ENCODE measurements around the gene UBASH3A. TPM values are rescaled to one million over a fixed set of nuclear protein-coding genes. Genes with fewer than 3 reads are reported as not detected.

The UBASH3A gene
- polyA plus RNA-seq, 1 of the 3 experiments (the other 2 are of a cell fraction): not detected

DNA sequence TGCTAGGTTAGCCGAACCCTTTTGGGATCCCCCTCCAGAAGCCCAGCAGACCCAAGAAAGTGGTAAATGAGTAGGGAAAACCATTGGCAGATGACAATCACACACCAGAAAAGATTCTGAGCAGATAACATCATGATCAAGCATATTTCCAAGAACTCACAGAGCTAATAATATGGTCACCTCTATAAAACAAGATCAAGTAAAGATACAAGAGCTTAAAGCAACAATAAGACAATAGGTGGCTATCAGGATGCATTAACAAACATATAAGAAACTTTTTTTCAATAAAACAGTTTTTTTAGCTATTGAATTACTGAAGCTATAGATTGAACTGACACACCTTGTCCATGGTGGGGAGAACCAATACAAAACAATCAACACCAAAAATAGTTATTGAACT, 29.0 kb downstream of the UBASH3A start:
- H3K36me3 ChIP-seq (replicated peaks in 1 of 2; ENCODE audit: control insufficient read depth in 1 of 2, insufficient read depth in 2 of 2, low read length in 1 of 2): no peaks in the 10 kb centered on the region
- H3K9me2 ChIP-seq: no peaks in the 10 kb centered on the region
- H2AFZ ChIP-seq (ENCODE audit: low read depth): no peak overlapping the region
- H3K4me1 ChIP-seq (ENCODE audit: control insufficient read depth in 1 of 2, insufficient read depth in 2 of 2, low read depth in 1 of 2, low read length in 1 of 2): no peaks in the 10 kb centered on the region; a peak in 1 of 4 replicates
- WGBS (ENCODE audit: low lambda C conversion rate): 0% methylated on average over 1 of the region's 1 CpG
- H3K27me3 ChIP-seq (ENCODE audit: insufficient read depth): no peaks in the 10 kb centered on the region
- no peak overlapping the region for H3K4me3 ChIP-seq (ENCODE audit: low read depth in 2 of 2, low read length in 1 of 2)
- no peak overlapping the region for H3K9ac ChIP-seq
- TF ChIP-seq, protein P1, sequence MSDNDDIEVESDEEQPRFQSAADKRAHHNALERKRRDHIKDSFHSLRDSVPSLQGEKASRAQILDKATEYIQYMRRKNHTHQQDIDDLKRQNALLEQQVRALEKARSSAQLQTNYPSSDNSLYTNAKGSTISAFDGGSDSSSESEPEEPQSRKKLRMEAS (IDR thresholded peaks at IDR 0.05; ENCODE audit: low read depth): no peak
- no peak for TF ChIP-seq SIN3A (IDR thresholded peaks at IDR 0.05; ENCODE audit: borderline replicate concordance, low read depth, low read length)
- no peak for TF ChIP-seq RXRA (IDR thresholded peaks at IDR 0.05; ENCODE audit: borderline replicate concordance, low read depth)
- TF ChIP-seq RAD21 (IDR thresholded peaks at IDR 0.05; ENCODE audit: low read length): no peak
- TF ChIP-seq, protein P2, sequence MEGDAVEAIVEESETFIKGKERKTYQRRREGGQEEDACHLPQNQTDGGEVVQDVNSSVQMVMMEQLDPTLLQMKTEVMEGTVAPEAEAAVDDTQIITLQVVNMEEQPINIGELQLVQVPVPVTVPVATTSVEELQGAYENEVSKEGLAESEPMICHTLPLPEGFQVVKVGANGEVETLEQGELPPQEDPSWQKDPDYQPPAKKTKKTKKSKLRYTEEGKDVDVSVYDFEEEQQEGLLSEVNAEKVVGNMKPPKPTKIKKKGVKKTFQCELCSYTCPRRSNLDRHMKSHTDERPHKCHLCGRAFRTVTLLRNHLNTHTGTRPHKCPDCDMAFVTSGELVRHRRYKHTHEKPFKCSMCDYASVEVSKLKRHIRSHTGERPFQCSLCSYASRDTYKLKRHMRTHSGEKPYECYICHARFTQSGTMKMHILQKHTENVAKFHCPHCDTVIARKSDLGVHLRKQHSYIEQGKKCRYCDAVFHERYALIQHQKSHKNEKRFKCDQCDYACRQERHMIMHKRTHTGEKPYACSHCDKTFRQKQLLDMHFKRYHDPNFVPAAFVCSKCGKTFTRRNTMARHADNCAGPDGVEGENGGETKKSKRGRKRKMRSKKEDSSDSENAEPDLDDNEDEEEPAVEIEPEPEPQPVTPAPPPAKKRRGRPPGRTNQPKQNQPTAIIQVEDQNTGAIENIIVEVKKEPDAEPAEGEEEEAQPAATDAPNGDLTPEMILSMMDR (IDR thresholded peaks at IDR 0.05): no peak
- TF ChIP-seq ELF1 (IDR thresholded peaks at IDR 0.05): no peak
- no peak for TF ChIP-seq SMC3 (IDR thresholded peaks at IDR 0.05; ENCODE audit: low read depth, low read length)
- no peak for TF ChIP-seq NFIC (IDR thresholded peaks at IDR 0.05; ENCODE audit: borderline replicate concordance)
- TF ChIP-seq, protein P3, sequence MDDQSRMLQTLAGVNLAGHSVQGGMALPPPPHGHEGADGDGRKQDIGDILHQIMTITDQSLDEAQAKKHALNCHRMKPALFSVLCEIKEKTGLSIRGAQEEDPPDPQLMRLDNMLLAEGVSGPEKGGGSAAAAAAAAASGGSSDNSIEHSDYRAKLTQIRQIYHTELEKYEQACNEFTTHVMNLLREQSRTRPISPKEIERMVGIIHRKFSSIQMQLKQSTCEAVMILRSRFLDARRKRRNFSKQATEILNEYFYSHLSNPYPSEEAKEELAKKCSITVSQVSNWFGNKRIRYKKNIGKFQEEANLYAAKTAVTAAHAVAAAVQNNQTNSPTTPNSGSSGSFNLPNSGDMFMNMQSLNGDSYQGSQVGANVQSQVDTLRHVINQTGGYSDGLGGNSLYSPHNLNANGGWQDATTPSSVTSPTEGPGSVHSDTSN (IDR thresholded peaks at IDR 0.05): no peak
- TF ChIP-seq, protein P4, sequence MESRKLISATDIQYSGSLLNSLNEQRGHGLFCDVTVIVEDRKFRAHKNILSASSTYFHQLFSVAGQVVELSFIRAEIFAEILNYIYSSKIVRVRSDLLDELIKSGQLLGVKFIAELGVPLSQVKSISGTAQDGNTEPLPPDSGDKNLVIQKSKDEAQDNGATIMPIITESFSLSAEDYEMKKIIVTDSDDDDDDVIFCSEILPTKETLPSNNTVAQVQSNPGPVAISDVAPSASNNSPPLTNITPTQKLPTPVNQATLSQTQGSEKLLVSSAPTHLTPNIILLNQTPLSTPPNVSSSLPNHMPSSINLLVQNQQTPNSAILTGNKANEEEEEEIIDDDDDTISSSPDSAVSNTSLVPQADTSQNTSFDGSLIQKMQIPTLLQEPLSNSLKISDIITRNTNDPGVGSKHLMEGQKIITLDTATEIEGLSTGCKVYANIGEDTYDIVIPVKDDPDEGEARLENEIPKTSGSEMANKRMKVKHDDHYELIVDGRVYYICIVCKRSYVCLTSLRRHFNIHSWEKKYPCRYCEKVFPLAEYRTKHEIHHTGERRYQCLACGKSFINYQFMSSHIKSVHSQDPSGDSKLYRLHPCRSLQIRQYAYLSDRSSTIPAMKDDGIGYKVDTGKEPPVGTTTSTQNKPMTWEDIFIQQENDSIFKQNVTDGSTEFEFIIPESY (IDR thresholded peaks at IDR 0.05; ENCODE audit: borderline replicate concordance, low read depth): no peak
- TF ChIP-seq EP300 (IDR thresholded peaks at IDR 0.05; ENCODE audit: borderline replicate concordance in 1 of 2, low read depth in 1 of 2, low read length in 1 of 2): no peak
- TF ChIP-seq GATA2 (CRISPR knock-in tag; IDR thresholded peaks at IDR 0.05): no peak
- no peak overlapping the region for H3K27ac ChIP-seq (ENCODE audit: low read depth in 2 of 2, low read length in 1 of 2)
- no peaks in the 10 kb centered on the region for H3F3A ChIP-seq (replicated peaks; ENCODE audit: insufficient read depth)
- POLR2A ChIA-PET: no interaction called here
- H3K4me2 ChIP-seq: no peak overlapping the region
- CTCF ChIA-PET: no interaction called here
- H3K79me2 ChIP-seq (ENCODE audit: insufficient read depth): no peaks in the 10 kb centered on the region
- no peak for DNase-seq
- peaks cover 5% of the 10 kb centered on the region; the same call in 1 of the 2 replicates for H3K9me3 ChIP-seq
- H4K20me1 ChIP-seq (ENCODE audit: insufficient read depth): no peaks in the 10 kb centered on the region

DNA sequence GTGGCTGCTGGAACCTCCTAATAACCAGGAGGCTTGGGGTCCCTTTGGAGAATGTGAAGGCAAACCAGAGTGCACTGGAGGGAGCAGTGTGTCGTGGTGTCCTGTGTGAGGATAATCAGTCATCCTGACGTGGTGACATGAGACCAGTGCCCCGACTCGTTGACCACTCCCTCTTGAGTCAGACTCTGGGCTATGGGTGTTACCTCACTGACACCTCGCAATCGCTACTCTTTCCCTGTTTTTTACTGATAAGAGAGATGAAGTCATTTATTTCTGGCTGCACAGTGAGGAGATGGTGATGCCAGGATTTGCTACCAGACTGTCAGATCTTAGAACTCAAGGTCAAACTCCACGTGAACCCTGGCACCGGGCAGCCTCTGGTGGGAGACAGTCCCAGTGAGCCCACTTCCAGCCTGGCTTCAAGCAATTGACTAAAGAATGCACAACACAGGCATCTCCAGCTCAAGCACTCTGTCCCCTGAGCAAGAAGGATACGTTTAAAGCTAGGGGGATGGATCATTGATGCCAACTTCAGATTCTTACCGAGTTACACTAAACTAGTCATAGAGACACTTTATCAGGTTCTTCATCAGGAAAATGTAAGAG, 30.3 kb downstream of the UBASH3A start:
- POLR2A ChIA-PET: no interaction called here
- no peaks in the 10 kb centered on the region for H3K79me2 ChIP-seq (ENCODE audit: insufficient read depth)
- DNase-seq: no peak
- H3K9me3 ChIP-seq: peaks cover 5% of the 10 kb centered on the region; the same call in 1 of the 2 replicates
- no peak overlapping the region for H3K9ac ChIP-seq
- no peak overlapping the region for H3K4me2 ChIP-seq
- no peak overlapping the region for H3K27ac ChIP-seq (ENCODE audit: low read depth in 2 of 2, low read length in 1 of 2)
- no peaks in the 10 kb centered on the region for H3F3A ChIP-seq (replicated peaks; ENCODE audit: insufficient read depth)
- no peak overlapping the region for H3K4me3 ChIP-seq (ENCODE audit: low read depth in 2 of 2, low read length in 1 of 2)
- CTCF ChIA-PET: no interaction called here
- no peaks in the 10 kb centered on the region; a peak in 1 of 4 replicates for H3K4me1 ChIP-seq (ENCODE audit: control insufficient read depth in 1 of 2, insufficient read depth in 2 of 2, low read depth in 1 of 2, low read length in 1 of 2)
- H4K20me1 ChIP-seq (ENCODE audit: insufficient read depth): no peaks in the 10 kb centered on the region
- H3K36me3 ChIP-seq (replicated peaks in 1 of 2; ENCODE audit: control insufficient read depth in 1 of 2, insufficient read depth in 2 of 2, low read length in 1 of 2): no peaks in the 10 kb centered on the region
- H2AFZ ChIP-seq (ENCODE audit: low read depth): no peak overlapping the region
- no peaks in the 10 kb centered on the region for H3K27me3 ChIP-seq (ENCODE audit: insufficient read depth)
- no peaks in the 10 kb centered on the region for H3K9me2 ChIP-seq
- WGBS (ENCODE audit: low lambda C conversion rate): 9% methylated on average over 7 of the region's 10 CpGs
- TF ChIP-seq TAF1 (IDR thresholded peaks at IDR 0.05; ENCODE audit: borderline replicate concordance, low read depth, low read length) (no peak), EZH2phosphoT487 (IDR thresholded peaks at IDR 0.05; ENCODE audit: borderline replicate concordance, low read depth) (no peak), FOSL2 (IDR thresholded peaks at IDR 0.05; ENCODE audit: borderline replicate concordance, low read depth) (no peak), RFX5 (IDR thresholded peaks at IDR 0.05; ENCODE audit: low read length) (no peak), FOXM1 (IDR thresholded peaks at IDR 0.05; ENCODE audit: low read depth) (no peak), YY1 (IDR thresholded peaks at IDR 0.05; ENCODE audit: low read depth) (no peak)
- TF ChIP-seq, protein P1 (IDR thresholded peaks at IDR 0.05; ENCODE audit: low read depth): no peak
- TF ChIP-seq, protein P2 (IDR thresholded peaks at IDR 0.05): no peak
- TF ChIP-seq, protein P3 (IDR thresholded peaks at IDR 0.05): no peak
